BJ (cell line): ENCODE data around the gene ATP13A2. TPM values are rescaled to one million over a fixed set of nuclear protein-coding genes. Genes with fewer than 3 reads are reported as not detected.

Experiments used
- CTCF ChIA-PET: fragments of 350-600 bp; formaldehyde crosslinking; extraction: SDS; loops from one replicate; lab custom pipeline; 2021; ENCODE audit warnings: antibody characterized with exemption, inconsistent platforms; lab: Yijun Ruan, JAX
- POLR2A ChIA-PET: fragments of 300-600 bp; sonication (Branson Sonifier 250); formaldehyde crosslinking; extraction: SDS; loops from one replicate; lab custom pipeline; 2021; ENCODE audit warnings: antibody characterized with exemption; lab: Charles Lee
- DNase-seq: peaks from one replicate; pipeline ENCODE4 v3.0.0-alpha.2; 2011; ENCODE audit warnings: low read depth
- H3K27me3 ChIP-seq: 2 replicates; pipeline ENCODE4 v1.6.0; 2011; ENCODE audit warnings: low read length; ENCODE audit not compliant: control insufficient read depth, insufficient read depth
- H3K36me3 ChIP-seq: 2 replicates; pipeline ENCODE4 v1.5.1; 2011; ENCODE audit warnings: low read length; ENCODE audit not compliant: control insufficient read depth, insufficient read depth
- H3K4me3 ChIP-seq: 2 replicates; pipeline ENCODE4 v1.5.1; 2011; ENCODE audit warnings: low read depth, mild to moderate bottlenecking, control low read depth, low read length
- CTCF ChIP-seq: IDR thresholded peaks from 2 replicates; pipeline ENCODE4 v1.5.1; 2011; ENCODE audit warnings: low read depth, mild to moderate bottlenecking, control low read depth, inconsistent platforms, low read length, moderate library complexity; ENCODE audit not compliant: insufficient read depth
- polyA plus RNA-seq: library from polyadenylated mRNA; depleted of rRNA; stranded (reverse); fragments of >200 nt; gene quantifications from 2 replicates; pipeline ENCODE4 v1.2.3, GENCODE V29; 2011

ATP13A2 gene
- polyA plus RNA-seq, 1 experiment, result 25.5 TPM

DNA sequence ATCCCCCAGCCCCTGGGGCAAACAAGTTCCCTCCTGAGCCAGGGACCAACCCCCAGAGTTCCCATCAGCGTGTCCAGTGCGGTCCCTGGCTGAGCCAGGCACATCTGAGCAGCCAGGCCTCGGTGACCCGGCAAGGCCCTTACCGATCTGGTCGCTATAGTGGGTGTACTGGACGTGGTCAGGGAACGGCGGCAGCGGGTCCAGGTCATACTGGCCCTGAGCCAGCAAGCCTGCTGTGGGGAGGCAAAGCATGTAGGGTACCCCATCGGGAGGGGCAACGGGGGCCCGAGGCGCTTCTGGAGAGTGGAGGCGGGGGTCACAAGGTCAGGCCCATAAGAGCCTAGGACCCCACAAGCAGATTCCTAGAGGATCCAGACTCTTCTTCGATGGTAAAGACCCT is 34.8 kb downstream of the ATP13A2 start:
- TF ChIP-seq CTCF, result no peak
- CTCF ChIA-PET, result interaction anchor here (1.2 kb wide), 1 partner anchor 10 kb away, joined by 3 read pairs; no protein-coding TSS in a partner anchor
- POLR2A ChIA-PET, result no interaction called here

GRCh38 chr1:16975838-16976237 is 35.9 kb downstream of the ATP13A2 start:
- Histone ChIP-seq H3K27me3 (no peaks in the 10 kb centered on the region), H3K4me3 (no peak overlapping the region), H3K36me3 (peaks cover 9% of the 10 kb centered on the region)
- no peak for TF ChIP-seq CTCF
- ChIA-PET CTCF (interaction anchor here (1.0 to 1.3 kb wide), 2 partner anchors 11 to 15 kb away, joined by 3 to 4 read pairs; no protein-coding TSS in a partner anchor), POLR2A (no interaction called here)
- no peak for DNase-seq

More for the DNA sequence above, 34.8 kb downstream of the ATP13A2 start:
- peaks cover 7% of the 10 kb centered on the region for H3K36me3 ChIP-seq
- no peaks in the 10 kb centered on the region for H3K27me3 ChIP-seq
- no peak for DNase-seq
- H3K4me3 ChIP-seq, result no peak overlapping the region

DNA sequence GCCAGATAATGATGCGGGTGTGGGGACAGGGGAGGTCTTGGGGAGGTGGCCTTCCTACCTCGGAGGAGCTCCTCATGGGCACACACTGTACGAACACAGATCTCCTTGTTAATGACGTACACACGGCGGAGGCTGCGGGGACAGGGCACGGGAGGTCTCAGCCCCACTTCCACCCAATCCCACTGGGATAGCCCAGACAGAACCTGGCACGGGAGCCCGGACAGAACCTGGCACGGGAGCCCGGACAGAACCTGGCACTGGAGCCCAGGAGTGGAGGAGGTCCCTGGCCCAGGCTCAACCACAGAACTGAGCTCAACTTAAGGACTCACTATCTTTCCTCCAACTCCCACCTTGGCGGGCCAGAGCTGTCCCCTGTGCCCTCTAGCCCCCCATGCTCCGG is 36.5 kb downstream of the ATP13A2 start:
- no peak for TF ChIP-seq CTCF
- no peak for DNase-seq
- POLR2A ChIA-PET, result interaction anchor here (0.6 kb wide), 1 partner anchor 62 kb away, joined by 3 read pairs; no protein-coding TSS in a partner anchor
- Histone ChIP-seq H3K4me3 (no peak overlapping the region), H3K36me3 (peaks cover 9% of the 10 kb centered on the region), H3K27me3 (no peaks in the 10 kb centered on the region)
- CTCF ChIA-PET, result interaction anchor here (1.0 to 1.3 kb wide), 3 partner anchors 10 to 43 kb away, joined by 3 to 4 read pairs (median 4); no protein-coding TSS in a partner anchor

GRCh38 chr1:16973215-16973614 is 38.5 kb downstream of the ATP13A2 start:
- no peak for DNase-seq
- Histone ChIP-seq H3K27me3 (no peaks in the 10 kb centered on the region), H3K36me3 (peaks cover 11% of the 10 kb centered on the region), H3K4me3 (no peak overlapping the region)
- no peak for TF ChIP-seq CTCF
- CTCF ChIA-PET, result no interaction called here
- POLR2A ChIA-PET, result no interaction called here

DNA sequence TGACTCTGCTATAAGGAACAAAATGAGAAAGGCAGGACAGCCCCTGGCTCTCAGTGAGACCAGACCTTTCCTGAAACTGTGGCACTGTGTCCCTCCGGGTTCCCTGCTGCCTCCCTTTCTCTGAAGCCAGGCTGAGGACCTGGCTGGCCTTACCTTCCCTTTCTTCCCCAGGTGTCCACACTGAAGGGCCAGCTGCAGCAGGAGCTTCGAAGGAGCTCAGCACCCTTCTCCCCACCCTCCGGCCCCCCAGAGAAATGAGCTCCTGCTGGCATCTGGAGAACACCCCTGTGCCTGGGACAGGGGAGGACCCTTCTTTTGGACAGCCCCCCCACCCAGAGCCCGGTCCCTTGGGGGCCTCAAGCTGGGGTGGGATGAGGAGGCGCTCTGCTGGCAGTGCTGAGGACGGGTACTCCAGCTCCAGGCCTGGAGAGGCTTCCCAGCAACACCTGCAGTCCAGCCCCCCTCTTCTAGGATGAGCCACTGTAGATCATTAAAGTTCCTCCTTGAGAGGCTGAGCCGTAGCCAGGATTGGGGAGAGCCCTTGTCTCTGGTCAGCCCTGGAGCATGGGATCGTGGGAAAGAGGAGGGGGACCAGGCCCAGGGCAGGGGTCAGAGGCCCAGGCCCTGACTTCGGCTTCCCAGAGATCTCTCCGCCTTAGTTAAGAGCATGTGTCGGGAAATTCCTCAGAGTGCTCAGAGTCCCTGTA is 39.4 kb downstream of the ATP13A2 start:
- Histone ChIP-seq H3K27me3 (no peaks in the 10 kb centered on the region), H3K4me3 (no peak overlapping the region), H3K36me3 (peaks cover 11% of the 10 kb centered on the region)
- DNase-seq, result no peak
- TF ChIP-seq CTCF, result no peak
- ChIA-PET POLR2A (no interaction called here), CTCF (no interaction called here)
